GM12801 (cell line): ENCODE measurements around the gene TFF1.

Source experiments
- CTCF ChIP-seq: IDR thresholded peaks from one replicate; pipeline ENCODE4 v1.5.1; 2011; ENCODE audit warnings: control low read depth; ENCODE audit not compliant: insufficient read length; ENCODE audit errors: extremely low read depth

The TFF1 gene

GRCh38 chr21:42396799-42397745, 30.7 kb upstream of the TFF1 start:
- TF ChIP-seq CTCF: no peak

GRCh38 chr21:42395905-42396651, 29.7 kb upstream of the TFF1 start, which contains the start of gene TMPRSS3:
TMPRSS3 (minus strand) TSS chr21:42396052; CDS start chr21:42395417, 635 bp downstream.
- no peak for TF ChIP-seq CTCF

GRCh38 chr21:42395302-42395701, 29.0 kb upstream of the TFF1 start:
- no peak for TF ChIP-seq CTCF

- TF ChIP-seq CTCF: no peak
Measured at GRCh38 chr21:42393443-42393950, 27.2 kb upstream of the TFF1 start.

GRCh38 chr21:42392731-42393442, 26.6 kb upstream of the TFF1 start:
- no peak for TF ChIP-seq CTCF

- TF ChIP-seq CTCF: no peak
Measured at GRCh38 chr21:42391297-42391696, 25.0 kb upstream of the TFF1 start.

GRCh38 chr21:42390696-42391095, 24.4 kb upstream of the TFF1 start:
- TF ChIP-seq CTCF: no peak
